ENCODE measurements around the gene URGCP. TPM values are rescaled to one million over a fixed set of nuclear protein-coding genes. Genes with fewer than 3 reads are reported as not detected.

The URGCP gene
- total and polyA plus RNA-seq, 10 of the 15 experiments (the other 5 are each of a cell fraction or from before 2014, with no cell fraction given) = 2.0 to 29.7 (median 17.5) TPM

DNA sequence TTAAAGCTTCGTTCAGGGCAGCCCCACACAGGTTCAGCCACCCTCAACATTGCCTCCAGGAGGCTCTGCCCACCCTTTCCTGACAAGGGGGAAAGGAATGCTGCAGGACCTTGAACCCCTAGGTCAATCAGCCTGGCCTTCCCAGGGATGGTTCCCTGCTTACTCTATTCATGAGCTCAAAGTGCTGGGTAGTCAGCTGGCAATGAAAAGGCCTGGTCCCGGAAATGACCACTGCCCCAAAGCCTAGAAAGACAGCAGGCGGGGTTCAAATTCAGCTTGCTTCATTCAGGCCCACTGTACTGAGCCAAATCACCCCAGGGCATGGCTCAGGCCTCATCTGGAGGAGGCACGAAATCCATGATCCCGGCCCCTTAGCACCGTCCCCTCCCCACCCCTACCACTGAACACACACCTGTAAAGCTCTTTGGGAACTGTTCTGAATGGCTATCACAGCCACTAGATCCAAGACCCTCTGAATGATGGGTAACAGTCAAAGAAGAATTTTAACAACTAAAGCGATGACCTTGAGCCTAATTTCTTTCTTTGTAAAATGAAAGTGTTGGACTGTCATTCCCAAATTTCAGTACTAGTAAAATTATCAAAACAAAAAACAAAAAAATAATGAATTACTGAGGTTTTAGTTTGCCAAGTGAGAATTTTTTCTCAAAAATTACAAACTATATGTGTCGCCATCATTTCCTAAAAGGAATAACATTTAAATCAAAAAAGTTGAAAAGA is 1.0 kb downstream of the URGCP start (continued):
- TF ChIP-seq, protein P1, sequence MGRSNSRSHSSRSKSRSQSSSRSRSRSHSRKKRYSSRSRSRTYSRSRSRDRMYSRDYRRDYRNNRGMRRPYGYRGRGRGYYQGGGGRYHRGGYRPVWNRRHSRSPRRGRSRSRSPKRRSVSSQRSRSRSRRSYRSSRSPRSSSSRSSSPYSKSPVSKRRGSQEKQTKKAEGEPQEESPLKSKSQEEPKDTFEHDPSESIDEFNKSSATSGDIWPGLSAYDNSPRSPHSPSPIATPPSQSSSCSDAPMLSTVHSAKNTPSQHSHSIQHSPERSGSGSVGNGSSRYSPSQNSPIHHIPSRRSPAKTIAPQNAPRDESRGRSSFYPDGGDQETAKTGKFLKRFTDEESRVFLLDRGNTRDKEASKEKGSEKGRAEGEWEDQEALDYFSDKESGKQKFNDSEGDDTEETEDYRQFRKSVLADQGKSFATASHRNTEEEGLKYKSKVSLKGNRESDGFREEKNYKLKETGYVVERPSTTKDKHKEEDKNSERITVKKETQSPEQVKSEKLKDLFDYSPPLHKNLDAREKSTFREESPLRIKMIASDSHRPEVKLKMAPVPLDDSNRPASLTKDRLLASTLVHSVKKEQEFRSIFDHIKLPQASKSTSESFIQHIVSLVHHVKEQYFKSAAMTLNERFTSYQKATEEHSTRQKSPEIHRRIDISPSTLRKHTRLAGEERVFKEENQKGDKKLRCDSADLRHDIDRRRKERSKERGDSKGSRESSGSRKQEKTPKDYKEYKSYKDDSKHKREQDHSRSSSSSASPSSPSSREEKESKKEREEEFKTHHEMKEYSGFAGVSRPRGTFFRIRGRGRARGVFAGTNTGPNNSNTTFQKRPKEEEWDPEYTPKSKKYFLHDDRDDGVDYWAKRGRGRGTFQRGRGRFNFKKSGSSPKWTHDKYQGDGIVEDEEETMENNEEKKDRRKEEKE (IDR thresholded peaks at IDR 0.05) = no peak
- TF ChIP-seq EP300 (IDR thresholded peaks at IDR 0.05; ENCODE audit: borderline replicate concordance in 1 of 2, control insufficient read depth in 1 of 2, low read depth in 2 of 2, low read length in 2 of 2) = no peak
- TF ChIP-seq CEBPZ (IDR thresholded peaks at IDR 0.05; ENCODE audit: low read depth, low read length) = no peak
- TF ChIP-seq TCF3 (IDR thresholded peaks at IDR 0.05; ENCODE audit: borderline replicate concordance, insufficient read depth, low read depth, low read length) = no peak
- no peak for TF ChIP-seq MYC (IDR thresholded peaks at IDR 0.05; ENCODE audit: insufficient read depth, insufficient read length, insufficient replicate concordance, low read length, severe bottlenecking)
